HG03280 (cell line): ENCODE results near the gene TXNDC15.
A peak's percentile ranks its signal among the peaks of the same experiment; 100 is the strongest.
"Not testable (repeated sequence)": the region's sequence is repeated elsewhere in the genome, so short reads cannot be mapped to it uniquely, and the experiment has no call there.

Experiments
- ATAC-seq: cut with Tn5 transposase; IDR thresholded peaks from one replicate; pipeline ENCODE4 v1.9.1; 2021; ENCODE audit warnings: mild to moderate bottlenecking, moderate library complexity; ENCODE audit not compliant: unreplicated experiment

Gene TXNDC15

GRCh38 chr5:134877159-134877558 lies 3.0 kb downstream of the TXNDC15 start:
- no peak for ATAC-seq

- no peak for ATAC-seq
These were observed 4.2 kb downstream of the TXNDC15 start for GRCh38 chr5:134878403-134878802.

GRCh38 chr5:134879456-134879855 lies 5.3 kb downstream of the TXNDC15 start:
- no peak for ATAC-seq

GRCh38 chr5:134880937-134881336 lies 6.8 kb downstream of the TXNDC15 start:
- not testable (repeated sequence) for ATAC-seq

- ATAC-seq, result not testable (repeated sequence)
These were observed 7.5 kb downstream of the TXNDC15 start for GRCh38 chr5:134881711-134882110.

- ATAC-seq, result no peak
These were observed 13.5 kb downstream of the TXNDC15 start for GRCh38 chr5:134887593-134888159.

GRCh38 chr5:134889335-134889734 lies 15.2 kb downstream of the TXNDC15 start:
- ATAC-seq, result no peak

GRCh38 chr5:134891473-134891872 lies 17.3 kb downstream of the TXNDC15 start:
- ATAC-seq, result no peak

- no peak for ATAC-seq
These were observed 18.1 kb downstream of the TXNDC15 start for GRCh38 chr5:134892282-134892681.

GRCh38 chr5:134892926-134893325 lies 18.8 kb downstream of the TXNDC15 start:
- ATAC-seq, result no peak

GRCh38 chr5:134893748-134894505 lies 19.8 kb downstream of the TXNDC15 start:
- ATAC-seq, result no peak

- ATAC-seq, result peak; percentile 22
These were observed 28.1 kb downstream of the TXNDC15 start for GRCh38 chr5:134902071-134902801.

GRCh38 chr5:134904610-134905245 lies 30.6 kb downstream of the TXNDC15 start, which contains the start of gene PCBD2:
PCBD2 (plus strand) TSS chr5:134905131; CDS start chr5:134905140, 9 bp downstream.
- ATAC-seq, result peak; percentile 79

GRCh38 chr5:134905246-134905996 lies 31.2 kb downstream of the TXNDC15 start:
- ATAC-seq, result peak; percentile 29

- no peak for ATAC-seq
These were observed 32.6 kb downstream of the TXNDC15 start for GRCh38 chr5:134906811-134907210.

GRCh38 chr5:134910752-134911151 lies 36.6 kb downstream of the TXNDC15 start:
- ATAC-seq, result not testable (repeated sequence)

GRCh38 chr5:134911285-134912206 lies 37.4 kb downstream of the TXNDC15 start:
- ATAC-seq, result no peak

GRCh38 chr5:134913254-134913653 lies 39.1 kb downstream of the TXNDC15 start:
- no peak for ATAC-seq

- no peak for ATAC-seq
These were observed 39.6 kb downstream of the TXNDC15 start for GRCh38 chr5:134913795-134914194.
